ENCODE results near the gene SNIP1. TPM values are rescaled to one million over a fixed set of nuclear protein-coding genes. Genes with fewer than 3 reads are reported as not detected.
"Not testable (repeated sequence)": the region's sequence is repeated elsewhere in the genome, so short reads cannot be mapped to it uniquely, and the experiment has no call there.

The SNIP1 gene
- total RNA-seq, 2 donors from 2014 or later = 15.1 to 15.9 TPM

DNA sequence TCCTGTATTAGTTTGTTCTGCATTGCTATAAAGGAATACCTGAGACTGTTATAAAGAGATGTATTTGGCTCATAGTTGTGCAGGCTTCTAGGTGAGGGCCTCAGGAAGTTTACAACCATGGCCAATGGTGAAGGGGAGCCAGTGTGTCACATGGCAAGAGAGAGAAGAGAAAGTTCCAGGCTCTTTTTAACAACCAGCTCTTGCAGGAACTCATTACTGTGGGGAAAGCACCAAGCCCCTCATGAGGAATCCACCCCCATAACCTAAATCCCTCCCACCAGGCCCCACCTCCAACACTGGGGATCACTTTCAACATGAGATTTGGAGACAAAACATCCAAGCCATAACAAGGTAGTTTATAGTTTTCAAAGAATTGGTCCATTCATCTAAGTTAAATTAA lies 34.5 kb downstream of the SNIP1 start:
- intact Hi-C loops (cut with DNase I, micrococcal nuclease) = no loop called here
- ATAC-seq (no peak), DNase-seq (no peak)

- DNase-seq; ATAC-seq; intact Hi-C loops (cut with DNase I, micrococcal nuclease): not testable (repeated sequence)
These were observed 35.2 kb downstream of the SNIP1 start for GRCh38 chr1:37518929-37519328.

DNA sequence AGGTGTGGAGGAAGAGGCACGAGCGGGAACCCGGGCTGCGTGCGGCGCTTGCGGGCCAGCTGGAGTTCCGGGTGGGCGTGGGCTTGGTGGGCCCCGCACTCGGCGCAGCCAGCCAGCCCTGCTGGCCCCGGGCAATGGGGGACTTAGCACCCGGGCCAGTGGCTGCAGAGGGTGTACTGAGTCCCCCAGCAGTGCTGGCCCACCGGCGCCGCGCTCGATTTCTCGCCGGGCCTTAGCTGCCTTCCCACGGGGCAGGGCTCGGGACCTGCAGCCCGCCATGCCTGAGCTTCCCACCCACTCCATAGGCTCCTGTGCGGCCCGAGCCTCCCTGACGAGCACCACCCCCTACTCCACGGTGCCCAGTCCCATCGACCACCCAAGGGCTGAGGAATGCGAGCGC lies 35.9 kb downstream of the SNIP1 start:
- intact Hi-C loops (cut with DNase I, micrococcal nuclease); DNase-seq; ATAC-seq: not testable (repeated sequence)

DNA sequence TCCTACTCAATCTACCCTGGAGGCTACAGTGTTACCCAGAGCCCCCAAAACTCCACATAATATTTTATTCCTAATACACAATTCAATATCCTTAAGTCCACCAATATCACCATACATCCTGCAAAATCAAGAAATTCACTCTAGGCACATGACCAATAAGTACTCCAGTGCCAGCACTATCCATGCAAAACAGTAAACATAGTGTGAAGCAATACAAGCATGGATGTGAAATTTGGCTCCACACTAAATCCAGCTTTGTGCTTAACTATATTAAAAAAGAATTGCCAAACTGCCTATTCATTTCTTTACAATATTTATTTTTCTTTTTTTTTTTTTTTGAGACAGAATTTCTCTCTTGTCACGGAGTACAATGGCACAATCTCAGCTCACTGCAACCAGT lies 36.5 kb downstream of the SNIP1 start:
- DNase-seq (no peak), ATAC-seq (no peak)
- intact Hi-C loops (cut with DNase I, micrococcal nuclease) = no loop called here

DNA sequence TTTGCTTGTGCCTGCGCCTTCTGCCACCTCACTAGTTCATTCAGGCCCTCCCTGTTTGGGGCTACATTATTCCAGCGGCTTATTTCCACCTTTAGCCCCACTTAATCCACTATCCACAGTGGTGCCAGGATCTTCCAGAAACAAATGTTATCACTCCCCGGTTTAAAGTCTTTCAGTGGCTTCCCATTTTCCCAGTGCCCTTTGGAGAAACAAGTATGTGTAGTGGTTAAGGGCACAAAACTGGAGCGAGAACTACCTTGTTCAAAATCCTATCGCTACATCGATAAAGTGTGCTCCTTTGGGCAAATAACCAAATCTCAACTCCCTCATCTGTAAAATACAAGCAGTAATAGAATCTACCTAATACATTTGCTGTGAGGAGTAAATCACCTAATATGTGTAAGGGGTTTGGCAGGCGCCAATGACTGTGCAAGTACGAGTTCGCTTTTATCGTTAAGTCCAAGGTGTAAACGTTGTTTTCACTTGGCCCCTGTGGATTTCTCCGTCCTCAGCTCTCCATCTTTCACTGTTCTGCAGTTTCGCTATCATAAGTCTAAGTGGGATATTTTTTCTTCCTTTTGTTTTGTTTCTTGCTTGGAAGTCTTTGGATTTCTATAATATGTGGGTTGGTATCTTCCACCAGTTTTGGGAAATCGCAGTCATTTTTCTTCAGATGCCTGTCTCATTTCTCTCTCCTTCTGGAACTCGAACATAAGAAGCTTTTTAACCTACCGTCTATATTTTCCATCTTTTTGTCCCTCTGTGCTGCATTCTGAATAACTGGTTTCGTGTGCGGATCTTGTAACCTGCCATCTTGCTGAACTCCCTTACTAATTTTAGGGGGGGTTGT lies 38.7 kb downstream of the SNIP1 start:
- ATAC-seq (no peak), DNase-seq (no peak)
- intact Hi-C loops (cut with DNase I, micrococcal nuclease) = no loop called here

DNA sequence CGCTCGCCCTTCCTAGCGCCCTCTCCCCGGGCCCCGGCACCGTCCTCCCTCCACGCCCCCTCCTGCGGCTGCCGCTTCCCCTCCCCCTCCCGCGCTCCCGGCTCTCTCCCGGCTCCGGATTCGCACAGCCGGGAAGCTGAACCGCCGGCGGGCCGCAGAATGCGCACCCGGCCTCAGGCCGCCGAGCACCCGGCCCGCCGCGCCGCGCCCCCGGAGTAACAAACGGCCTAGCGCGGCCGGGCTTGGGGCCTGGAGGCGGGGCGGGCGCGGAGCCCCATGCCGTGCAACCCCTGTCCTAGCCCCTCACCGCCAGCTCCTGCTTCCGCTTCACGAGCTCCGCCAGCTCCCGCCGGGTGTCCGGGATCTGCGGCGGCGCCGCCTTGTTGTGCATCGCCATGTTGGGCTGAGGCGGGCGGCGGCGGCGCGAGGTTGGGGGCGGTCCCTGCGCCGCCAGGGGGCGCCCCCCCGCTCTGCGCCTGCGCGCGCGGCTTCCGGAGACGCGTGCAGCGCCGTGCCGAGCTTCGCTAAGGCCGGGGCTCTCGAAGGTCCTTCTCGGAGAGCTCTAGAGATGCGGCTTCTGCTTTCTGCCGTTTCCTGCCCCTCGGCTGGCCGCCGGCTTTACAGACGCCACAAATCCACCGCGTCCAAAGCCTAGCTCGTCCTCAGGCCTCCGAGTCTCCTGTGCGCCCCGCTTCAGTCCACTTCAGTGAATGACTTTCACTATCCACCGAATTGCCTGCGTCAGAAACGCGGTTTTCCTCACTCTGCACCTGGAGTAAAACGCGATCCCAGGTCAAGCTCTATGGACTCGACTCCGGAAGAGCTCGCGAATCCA lies 39.5 kb downstream of the SNIP1 start, which contains the start of gene MEAF6:
MEAF6 (minus strand) TSS at position 417 of the 835 bp plus-strand sequence; CDS start at position 397, 20 bp downstream.
- intact Hi-C loops (cut with DNase I, micrococcal nuclease) = no loop called here
- DNase-seq (peak; percentile 69 to 88), ATAC-seq (peak; percentile 97)

DNA sequence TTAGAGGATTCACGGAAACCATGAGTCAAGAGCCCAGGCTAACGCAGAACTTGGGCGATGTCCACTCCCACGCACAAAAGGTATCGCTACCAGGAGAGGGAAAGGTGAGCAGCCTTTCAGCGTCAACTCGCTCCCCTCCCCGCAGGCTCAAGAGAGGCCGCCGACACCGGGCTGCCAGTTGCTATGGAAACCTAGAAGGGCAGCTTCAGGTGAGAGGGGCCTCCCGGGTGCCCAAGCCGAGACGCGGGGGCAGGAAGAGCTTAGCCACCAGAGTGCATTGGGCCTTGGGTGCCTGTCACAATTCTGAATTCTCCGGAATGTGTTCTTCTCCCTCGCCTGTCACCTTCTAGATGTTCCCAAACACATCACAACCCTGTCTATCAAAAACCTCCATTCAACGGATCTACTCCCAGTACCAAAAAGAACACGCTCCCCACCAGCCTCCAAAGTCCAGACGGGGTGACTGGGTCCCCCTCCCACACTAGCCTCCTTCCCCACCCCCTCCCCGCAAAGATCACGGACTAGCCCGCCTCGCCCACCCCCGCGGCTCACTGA lies 40.2 kb downstream of the SNIP1 start:
- DNase-seq (peak; percentile 27 to 40), ATAC-seq (peak; percentile 7)
- intact Hi-C loops (cut with DNase I, micrococcal nuclease) = no loop called here

DNA sequence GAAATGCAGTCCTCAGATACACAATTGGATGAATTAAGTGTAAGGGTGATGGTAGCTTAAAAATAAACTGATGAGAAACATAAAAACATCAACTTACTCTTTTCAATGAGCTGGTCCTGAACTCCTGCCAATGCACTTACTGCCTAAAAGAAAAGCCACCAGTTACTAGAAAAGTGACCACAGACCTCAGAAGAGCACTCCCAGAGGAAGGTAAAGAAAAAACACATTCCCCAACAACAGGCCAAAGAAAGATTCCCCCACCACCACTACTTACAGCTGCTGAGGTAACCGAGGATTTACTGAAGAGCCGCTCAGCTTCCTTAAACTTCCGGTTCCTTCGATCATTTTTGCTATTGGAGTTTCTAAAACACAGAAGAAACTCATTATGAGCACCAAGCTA lies 44.9 kb downstream of the SNIP1 start:
- DNase-seq = no peak
- no peak for ATAC-seq
- intact Hi-C loops (cut with DNase I, micrococcal nuclease) = no loop called here

- DNase-seq (no peak), ATAC-seq (no peak)
- intact Hi-C loops (cut with DNase I, micrococcal nuclease) = no loop called here
These were observed 47.4 kb downstream of the SNIP1 start for GRCh38 chr1:37506740-37507139.

GRCh38 chr1:37502791-37503190 lies 51.3 kb downstream of the SNIP1 start:
- intact Hi-C loops (cut with DNase I, micrococcal nuclease); DNase-seq: not testable (repeated sequence)

GRCh38 chr1:37502104-37502503 lies 52.0 kb downstream of the SNIP1 start:
- intact Hi-C loops (cut with DNase I, micrococcal nuclease) = no loop called here
- ATAC-seq (no peak), DNase-seq (no peak)

More at GRCh38 chr1:37502791-37503190, 51.3 kb downstream of the SNIP1 start:
- ATAC-seq = not testable (repeated sequence)

DNA sequence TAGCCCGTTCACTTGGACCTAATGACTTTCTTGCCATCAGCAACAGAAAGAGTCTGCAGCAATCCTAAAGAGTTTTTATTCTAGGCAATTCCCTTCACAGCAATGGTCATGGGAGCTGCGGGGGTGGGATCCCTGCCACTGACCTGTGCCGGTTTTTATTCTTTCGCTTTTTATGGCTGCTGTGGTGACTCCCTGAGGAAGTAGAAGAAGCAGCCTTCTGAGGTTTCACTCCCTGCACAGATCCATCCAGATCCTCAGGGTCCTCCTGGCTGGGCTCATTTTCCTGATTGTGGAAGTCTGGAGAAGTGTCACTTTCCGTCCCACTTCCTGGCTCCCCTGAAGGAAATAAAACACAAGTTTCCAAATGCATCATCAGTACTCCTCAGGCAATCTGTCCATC lies 52.4 kb downstream of the SNIP1 start:
- ATAC-seq (no peak), DNase-seq (no peak)
- intact Hi-C loops (cut with DNase I, micrococcal nuclease) = no loop called here

GRCh38 chr1:37498872-37499617 lies 55.0 kb downstream of the SNIP1 start:
- DNase-seq (peak; percentile 26 to 75), ATAC-seq (peak; percentile 87)
- intact Hi-C loops (cut with DNase I, micrococcal nuclease) = no loop called here

GRCh38 chr1:37497832-37498231 lies 56.3 kb downstream of the SNIP1 start:
- ATAC-seq (peak; percentile 88), DNase-seq (peak; percentile 78 to 82)
- intact Hi-C loops (cut with DNase I, micrococcal nuclease) = no loop called here

GRCh38 chr1:37495875-37496274 lies 58.2 kb downstream of the SNIP1 start:
- DNase-seq (no peak), ATAC-seq (no peak)
- intact Hi-C loops (cut with DNase I, micrococcal nuclease) = no loop called here

GRCh38 chr1:37493336-37494098 lies 60.6 kb downstream of the SNIP1 start:
- intact Hi-C loops (cut with DNase I, micrococcal nuclease) = no loop called here
- ATAC-seq (no peak), DNase-seq (no peak)

DNA sequence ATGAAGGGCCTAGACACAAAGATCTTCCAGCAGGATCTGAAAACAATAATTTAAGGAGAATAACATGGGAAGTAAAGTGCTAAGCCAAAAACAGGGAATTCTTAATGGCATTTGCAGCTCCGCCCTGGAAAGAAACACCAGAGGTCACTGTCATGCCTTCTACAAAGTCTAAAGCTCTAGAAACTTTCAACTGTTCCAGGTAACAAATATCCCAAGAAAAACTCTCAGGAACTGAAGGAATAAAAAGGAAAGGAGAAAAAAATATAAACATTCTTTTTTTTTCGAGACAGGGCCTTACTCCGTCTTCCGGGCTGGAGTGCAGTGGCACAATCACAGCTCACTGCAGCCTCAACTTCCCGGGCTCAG lies 66.5 kb downstream of the SNIP1 start:
- ATAC-seq = no peak

More for the DNA sequence above, 66.5 kb downstream of the SNIP1 start:
- no peak for DNase-seq
- intact Hi-C loops (cut with DNase I, micrococcal nuclease) = no loop called here
